ENCODE results near the gene WIPF3.

Gene WIPF3

DNA sequence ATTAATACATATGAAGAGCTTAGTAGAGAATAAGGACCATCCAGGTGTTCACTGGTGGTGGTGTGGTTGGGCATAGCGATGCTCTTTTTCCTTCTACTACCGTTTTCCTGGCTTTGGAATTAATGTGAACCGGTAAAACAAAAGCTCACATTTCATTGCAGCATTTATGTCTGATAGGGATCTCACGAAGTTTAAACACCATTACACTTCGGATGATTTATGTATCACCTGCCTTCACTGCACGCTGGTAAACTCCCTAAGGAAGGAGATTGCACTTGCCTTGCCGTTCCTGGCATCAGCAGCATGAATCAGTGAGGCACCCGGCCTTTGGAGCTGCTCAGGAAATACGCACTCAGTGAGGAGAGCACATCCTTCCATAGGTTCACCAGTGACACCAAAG lies 47.5 kb downstream of the WIPF3 start:
- ATAC-seq (no peak), DNase-seq (ENCODE audit: low spot score in 2 of 2) (no peak)
- no peak overlapping the region for H3K4me3 Mint-ChIP-seq
- no peak overlapping the region for H3K27ac Mint-ChIP-seq
- no peaks in the 10 kb centered on the region for H3K36me3 Mint-ChIP-seq
- H3K9me3 Mint-ChIP-seq, result no peaks in the 10 kb centered on the region
- no peaks in the 10 kb centered on the region for H3K4me1 Mint-ChIP-seq

DNA sequence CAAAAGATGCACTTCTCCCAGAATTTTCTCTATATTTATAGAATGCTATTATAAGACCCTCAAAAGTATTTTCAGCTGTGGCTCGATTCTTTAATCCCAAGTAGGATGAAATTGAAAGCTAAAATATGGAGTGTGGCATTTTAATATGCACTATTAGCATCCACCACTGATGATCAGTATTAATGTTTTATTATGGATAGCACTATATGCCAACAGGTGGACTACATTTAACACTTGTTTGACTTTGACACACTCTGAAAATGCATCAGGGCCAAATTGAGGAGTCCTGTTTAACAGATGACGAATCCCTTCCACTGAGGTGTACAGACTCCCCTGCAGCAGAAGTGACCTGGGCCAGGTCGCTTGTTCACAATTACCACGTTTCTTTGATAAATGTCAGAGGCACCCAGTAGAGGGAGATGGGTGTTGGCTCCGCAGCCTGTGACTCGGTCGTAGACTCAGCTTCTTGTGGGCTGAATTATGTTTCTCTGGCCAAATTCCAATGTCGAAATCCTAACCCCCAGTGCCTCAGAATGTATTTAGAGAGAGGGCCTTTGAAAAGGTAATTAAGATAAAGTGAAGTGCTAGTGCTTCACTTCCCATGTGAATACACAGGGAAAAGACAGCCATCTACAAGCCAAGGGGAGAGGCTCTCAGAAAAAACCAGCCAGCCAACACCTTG lies 48.1 kb downstream of the WIPF3 start:
- Mint-ChIP-seq H3K27ac (no peak overlapping the region), H3K4me1 (no peaks in the 10 kb centered on the region), H3K36me3 (no peaks in the 10 kb centered on the region), H3K4me3 (no peak overlapping the region), H3K9me3 (no peaks in the 10 kb centered on the region)
- ATAC-seq (no peak), DNase-seq (ENCODE audit: low spot score in 2 of 2) (no peak)

- H3K9me3 Mint-ChIP-seq, result no peaks in the 10 kb centered on the region
- H3K36me3 Mint-ChIP-seq, result no peaks in the 10 kb centered on the region
- H3K27ac Mint-ChIP-seq, result no peak overlapping the region
- H3K4me3 Mint-ChIP-seq, result no peak overlapping the region
- H3K4me1 Mint-ChIP-seq, result no peaks in the 10 kb centered on the region
- no peak for DNase-seq (ENCODE audit: low spot score in 2 of 2)
- no peak for ATAC-seq
These were observed 51.3 kb downstream of the WIPF3 start for GRCh38 chr7:29857654-29858053.

- no peaks in the 10 kb centered on the region for H3K9me3 Mint-ChIP-seq
- no peaks in the 10 kb centered on the region for H3K4me1 Mint-ChIP-seq
- no peaks in the 10 kb centered on the region for H3K36me3 Mint-ChIP-seq
- H3K4me3 Mint-ChIP-seq, result no peak overlapping the region
- ATAC-seq, result no peak
- DNase-seq (ENCODE audit: low spot score in 2 of 2), result no peak
- H3K27ac Mint-ChIP-seq, result no peak overlapping the region
These were observed 52.1 kb downstream of the WIPF3 start for GRCh38 chr7:29858191-29858951.

DNA sequence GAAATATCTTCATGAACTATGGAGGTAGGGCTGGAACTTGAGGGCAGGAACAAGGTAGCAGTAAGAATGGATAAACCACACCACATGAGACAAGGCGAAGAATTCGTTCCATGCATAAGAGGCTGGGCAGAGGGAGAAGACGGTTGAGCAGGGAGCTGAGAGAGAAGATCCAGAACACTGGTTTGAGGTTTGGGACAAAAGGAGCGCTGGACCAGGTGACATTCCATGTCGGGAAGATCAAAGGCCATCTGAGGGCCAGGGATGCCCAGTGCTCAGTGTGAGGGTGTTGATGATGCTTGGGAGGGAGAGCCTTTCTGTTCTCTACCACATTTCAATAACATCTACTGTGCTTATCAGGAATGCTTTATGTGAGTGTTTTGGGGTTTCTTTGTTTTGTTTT lies 52.8 kb downstream of the WIPF3 start:
- ATAC-seq (no peak), DNase-seq (ENCODE audit: low spot score in 2 of 2) (no peak)
- Mint-ChIP-seq H3K4me1 (no peaks in the 10 kb centered on the region), H3K36me3 (no peaks in the 10 kb centered on the region), H3K4me3 (no peak overlapping the region), H3K27ac (no peak overlapping the region), H3K9me3 (no peaks in the 10 kb centered on the region)

- Mint-ChIP-seq H3K27ac (no peak overlapping the region), H3K36me3 (no peaks in the 10 kb centered on the region), H3K4me1 (no peaks in the 10 kb centered on the region), H3K9me3 (no peaks in the 10 kb centered on the region), H3K4me3 (no peak overlapping the region)
- no peak for DNase-seq (ENCODE audit: low spot score in 2 of 2)
- no peak for ATAC-seq
These were observed 53.3 kb downstream of the WIPF3 start for GRCh38 chr7:29859524-29860185.

- Mint-ChIP-seq H3K27ac (no peak overlapping the region), H3K36me3 (no peaks in the 10 kb centered on the region), H3K9me3 (no peaks in the 10 kb centered on the region), H3K4me3 (no peak overlapping the region), H3K4me1 (no peaks in the 10 kb centered on the region)
- ATAC-seq, result no peak
- DNase-seq (ENCODE audit: low spot score in 2 of 2), result no peak
These were observed 53.9 kb downstream of the WIPF3 start for GRCh38 chr7:29860186-29860585.

DNA sequence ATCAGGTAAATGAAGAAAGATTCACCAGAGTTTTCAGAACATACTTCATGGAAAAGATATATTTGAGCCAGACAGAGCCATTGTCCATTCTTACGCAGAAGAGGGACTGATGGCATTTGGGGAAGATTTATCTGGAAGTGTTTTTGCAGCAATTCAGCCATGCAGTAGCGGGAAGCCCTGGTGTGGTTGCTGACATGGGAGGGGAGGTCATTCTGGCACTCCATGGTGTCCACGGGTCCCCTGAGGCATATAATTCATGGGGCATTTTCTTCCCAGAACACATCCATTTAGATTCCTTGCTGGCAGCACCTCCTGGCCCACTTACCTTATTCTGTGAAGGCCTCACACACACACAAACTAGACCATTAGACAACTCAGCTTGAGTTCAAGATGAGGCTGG lies 55.6 kb downstream of the WIPF3 start:
- ATAC-seq (no peak), DNase-seq (ENCODE audit: low spot score in 2 of 2) (no peak)
- Mint-ChIP-seq H3K36me3 (no peaks in the 10 kb centered on the region), H3K27ac (no peak overlapping the region), H3K4me1 (no peaks in the 10 kb centered on the region), H3K9me3 (no peaks in the 10 kb centered on the region), H3K4me3 (no peak overlapping the region)

DNA sequence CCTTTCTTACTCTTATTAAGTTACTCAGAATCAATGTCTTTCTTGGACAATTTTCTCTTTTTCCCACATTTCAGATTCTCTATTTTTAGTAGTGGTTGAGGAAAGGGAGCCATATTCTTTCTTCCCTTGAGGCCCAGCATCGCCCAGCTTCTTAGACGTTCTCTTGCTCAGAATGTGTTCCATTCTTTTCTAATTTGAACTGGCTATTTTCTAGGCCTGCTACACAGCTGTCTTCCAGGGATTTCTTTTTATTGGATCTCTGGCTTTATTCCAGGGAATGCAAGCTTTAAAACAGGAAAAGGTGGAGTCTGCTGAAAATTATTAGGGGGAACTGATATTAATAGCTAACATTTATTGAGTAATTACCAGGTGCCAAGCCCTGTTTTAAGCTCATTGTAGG lies 58.3 kb downstream of the WIPF3 start:
- Mint-ChIP-seq H3K9me3 (no peaks in the 10 kb centered on the region), H3K27ac (no peak overlapping the region)

GRCh38 chr7:29865526-29865925 lies 59.2 kb downstream of the WIPF3 start:
- DNase-seq (ENCODE audit: low spot score in 2 of 2), result no peak
- no peak for ATAC-seq
- H3K27ac Mint-ChIP-seq, result no peak overlapping the region
- H3K4me3 Mint-ChIP-seq, result no peak overlapping the region
- H3K9me3 Mint-ChIP-seq, result no peaks in the 10 kb centered on the region
- no peaks in the 10 kb centered on the region for H3K4me1 Mint-ChIP-seq
- no peaks in the 10 kb centered on the region for H3K36me3 Mint-ChIP-seq

More for the DNA sequence above, 58.3 kb downstream of the WIPF3 start:
- no peaks in the 10 kb centered on the region for H3K36me3 Mint-ChIP-seq
- ATAC-seq (no peak), DNase-seq (ENCODE audit: low spot score in 2 of 2) (no peak)
- H3K4me3 Mint-ChIP-seq, result no peak overlapping the region
- no peaks in the 10 kb centered on the region for H3K4me1 Mint-ChIP-seq

DNA sequence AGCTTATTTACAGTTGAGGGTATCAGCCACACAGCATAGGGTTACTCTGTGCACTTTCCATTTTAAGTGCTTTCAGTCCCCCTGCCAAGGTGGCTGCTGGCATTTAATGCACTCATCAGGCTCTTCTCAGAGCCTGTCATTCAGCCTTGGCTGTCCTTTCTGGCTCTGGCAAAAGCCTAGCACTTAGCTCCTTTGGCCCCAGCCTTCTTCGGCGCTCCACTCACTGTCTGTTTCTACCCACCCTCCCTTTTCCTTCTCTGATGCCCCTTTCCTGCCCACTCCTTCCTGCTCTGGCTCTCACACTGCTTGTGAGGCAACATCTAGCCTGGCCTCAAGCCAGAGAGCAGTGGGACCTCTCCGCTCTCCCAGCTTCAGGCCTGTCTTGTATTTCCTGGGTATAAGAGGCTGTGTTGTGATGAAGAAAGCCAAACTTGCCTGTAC lies 60.2 kb downstream of the WIPF3 start:
- Mint-ChIP-seq H3K36me3 (no peaks in the 10 kb centered on the region), H3K27ac (no peak overlapping the region), H3K9me3 (no peaks in the 10 kb centered on the region), H3K4me3 (no peak overlapping the region), H3K4me1 (no peaks in the 10 kb centered on the region)
- DNase-seq (ENCODE audit: low spot score in 2 of 2), result no peak
- ATAC-seq, result no peak

DNA sequence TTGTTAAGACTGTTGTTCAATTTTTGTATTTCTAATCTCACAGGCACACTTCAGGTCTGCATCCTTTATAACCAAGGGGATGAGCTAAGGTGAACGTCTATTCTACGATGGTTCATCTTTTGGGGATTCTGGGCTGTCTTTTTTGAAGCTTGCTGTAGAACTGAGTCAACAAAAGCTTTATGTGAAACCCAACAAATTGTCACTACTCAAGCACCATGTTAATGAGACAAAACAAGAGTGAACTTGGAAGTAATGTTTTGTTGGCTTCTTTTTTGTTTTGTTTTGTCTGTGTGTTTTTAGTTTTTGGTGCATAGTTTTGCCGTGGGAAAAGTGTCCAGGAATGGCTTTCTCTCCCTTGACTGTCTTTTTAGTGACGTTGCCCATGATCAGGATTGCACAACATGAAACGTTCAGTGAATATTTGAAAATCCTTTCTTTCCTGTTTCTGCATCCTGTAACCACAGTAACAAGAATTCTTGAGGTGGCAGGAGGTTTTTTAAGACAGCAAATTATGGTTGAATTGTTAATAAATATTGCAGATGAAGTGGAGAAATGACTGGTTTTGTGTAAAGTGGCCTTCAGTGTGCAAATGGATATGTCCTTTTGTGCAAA lies 65.6 kb downstream of the WIPF3 start:
- Mint-ChIP-seq H3K9me3 (no peaks in the 10 kb centered on the region), H3K36me3 (no peaks in the 10 kb centered on the region), H3K27ac (no peak overlapping the region), H3K4me3 (no peak overlapping the region), H3K4me1 (no peaks in the 10 kb centered on the region)
- no peak for ATAC-seq
- no peak for DNase-seq (ENCODE audit: low spot score in 2 of 2)

GRCh38 chr7:29873644-29874294 lies 67.5 kb downstream of the WIPF3 start:
- no peak for ATAC-seq
- Mint-ChIP-seq H3K4me1 (no peaks in the 10 kb centered on the region), H3K36me3 (no peaks in the 10 kb centered on the region), H3K4me3 (no peak overlapping the region), H3K9me3 (no peaks in the 10 kb centered on the region), H3K27ac (no peak overlapping the region)
- DNase-seq (ENCODE audit: low spot score in 2 of 2), result no peak

- Mint-ChIP-seq H3K36me3 (no peaks in the 10 kb centered on the region), H3K4me3 (no peak overlapping the region), H3K4me1 (no peaks in the 10 kb centered on the region), H3K27ac (no peak overlapping the region), H3K9me3 (no peaks in the 10 kb centered on the region)
- ATAC-seq, result no peak
- DNase-seq (ENCODE audit: low spot score in 2 of 2), result no peak
These were observed 69.4 kb downstream of the WIPF3 start for GRCh38 chr7:29875741-29876140.

GRCh38 chr7:29877196-29877595 lies 70.9 kb downstream of the WIPF3 start:
- Mint-ChIP-seq H3K27ac (no peak overlapping the region), H3K4me3 (no peak overlapping the region), H3K4me1 (no peaks in the 10 kb centered on the region), H3K9me3 (no peaks in the 10 kb centered on the region), H3K36me3 (no peaks in the 10 kb centered on the region)
- ATAC-seq (no peak), DNase-seq (ENCODE audit: low spot score in 2 of 2) (no peak)
